GM19239 (cell line): ENCODE data around the gene PLK2.

Source experiments
- DNase-seq: peaks from one replicate; pipeline ENCODE4 v3.0.0; 2011; ENCODE audit warnings: low spot score; ENCODE audit not compliant: insufficient read length
- FAIRE-seq: peaks from 2 replicates; lab custom pipeline; 2011; peaks lifted over from hg19 to GRCh38; lab: Jason Lieb, UNC

PLK2 gene

DNA sequence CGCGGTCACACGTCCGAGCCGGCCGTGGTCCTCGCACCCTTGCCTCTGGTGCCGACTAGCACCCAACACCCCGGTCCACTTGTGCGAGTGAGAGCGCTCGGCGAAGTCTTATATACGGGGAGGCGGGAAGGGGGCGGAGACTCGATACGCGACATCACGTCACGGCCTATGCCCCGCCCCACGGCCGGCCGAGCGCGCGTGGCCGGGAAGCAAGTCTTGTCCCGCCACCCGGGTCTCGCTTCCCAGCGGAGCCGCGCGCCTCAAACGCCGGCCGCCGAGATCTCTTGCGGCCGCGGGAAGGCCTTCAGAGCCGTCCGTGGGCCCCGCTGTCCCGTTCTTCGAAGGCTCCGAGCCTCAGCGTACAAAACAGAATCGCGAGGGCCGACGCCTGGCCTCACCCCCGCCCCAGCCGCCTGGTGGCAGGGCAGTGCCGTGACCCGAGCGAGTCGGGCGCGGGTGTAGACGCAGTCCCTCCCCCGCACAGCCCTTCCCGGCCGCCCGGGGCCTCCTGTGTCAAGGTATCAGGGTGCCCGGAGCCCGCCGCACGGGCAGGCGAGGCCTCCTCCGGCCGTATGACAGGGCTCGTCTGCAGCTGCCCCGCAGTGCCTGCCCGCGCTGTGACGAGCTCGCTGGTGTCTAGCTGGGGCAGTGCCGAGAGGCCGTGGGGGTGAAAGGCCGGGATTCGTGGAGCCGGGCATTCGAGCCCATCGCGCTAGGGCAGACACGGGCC is at the start of gene PLK2:
Gene PLK2 (minus strand): TSS at position 85 of the 730 bp plus-strand sequence. CDS start 127 bp downstream, outside the sequence.
- FAIRE-seq, result peak; percentile 76
- DNase-seq, result peak; percentile 65

DNA sequence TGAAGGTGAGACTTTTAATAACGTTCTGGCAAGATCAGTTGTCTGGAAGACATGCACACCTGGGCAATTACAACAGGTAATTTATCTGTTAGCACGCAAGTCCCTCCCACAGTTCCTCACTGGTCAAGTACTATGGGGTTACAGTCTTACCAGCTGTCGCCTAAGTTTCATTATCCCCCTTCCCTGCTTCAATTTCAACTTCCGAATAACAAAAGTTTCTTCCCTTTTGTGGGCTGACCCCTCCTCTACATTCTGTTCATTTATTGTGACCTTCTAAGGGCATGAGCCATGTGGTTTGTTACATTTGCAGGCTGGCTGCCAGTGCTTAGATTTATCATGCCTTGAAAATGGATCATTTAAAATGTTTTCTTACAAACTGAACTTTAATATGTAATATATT is 47.8 kb upstream of the PLK2 start:
- DNase-seq (no peak), FAIRE-seq (no peak)

DNA sequence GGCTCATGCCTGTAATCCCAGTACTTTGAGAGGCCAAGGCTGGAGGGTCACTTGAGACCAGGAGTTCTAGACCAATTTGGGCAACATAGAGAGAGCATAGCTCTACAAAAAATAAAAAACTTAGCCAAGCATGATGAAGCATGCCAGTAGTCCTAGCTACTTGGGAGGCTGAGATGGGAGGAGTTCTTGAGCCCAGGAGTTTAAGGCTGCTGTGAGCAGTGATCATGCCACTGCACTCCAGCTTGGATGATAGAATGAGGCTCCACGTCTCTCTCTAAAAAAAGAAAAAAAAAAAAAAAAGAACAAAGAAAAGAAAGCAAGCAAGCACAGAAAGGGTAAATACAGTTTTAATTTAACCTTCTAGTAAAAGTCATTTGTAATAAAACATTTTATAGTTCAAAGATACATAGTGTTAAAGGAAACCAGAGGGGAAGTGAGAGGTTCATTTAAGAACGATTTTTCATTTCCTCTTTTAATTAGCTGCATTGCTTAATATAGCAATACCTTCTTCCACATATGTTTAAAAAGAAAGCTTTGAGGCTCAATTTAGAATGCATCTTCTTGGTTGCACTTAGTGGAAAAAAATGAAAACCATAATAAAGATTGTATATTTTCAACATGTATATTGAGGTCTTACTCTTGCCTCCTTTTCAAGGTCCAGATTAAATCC is 46.2 kb upstream of the PLK2 start:
- FAIRE-seq, result peak; percentile 18
- no peak for DNase-seq

DNA sequence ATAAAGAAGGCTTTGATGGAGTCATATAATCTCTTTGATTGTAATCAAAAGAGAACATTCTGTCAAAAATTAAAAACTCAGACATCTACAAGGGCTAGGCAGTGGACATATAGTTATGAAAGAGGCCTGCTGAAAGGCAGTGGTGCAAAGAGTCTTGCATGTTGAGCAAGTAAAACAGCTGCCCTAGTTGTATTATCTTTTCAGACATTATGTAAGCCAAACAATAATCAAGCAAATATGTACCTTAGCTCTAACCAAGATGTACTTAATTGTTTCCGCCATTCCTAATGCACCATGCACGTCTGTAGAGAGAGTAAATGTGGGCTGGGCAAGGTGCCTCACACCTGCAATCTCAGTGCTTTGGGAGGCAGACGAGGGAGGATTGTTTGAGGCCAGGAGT is 45.6 kb upstream of the PLK2 start:
- DNase-seq (no peak), FAIRE-seq (no peak)

DNA sequence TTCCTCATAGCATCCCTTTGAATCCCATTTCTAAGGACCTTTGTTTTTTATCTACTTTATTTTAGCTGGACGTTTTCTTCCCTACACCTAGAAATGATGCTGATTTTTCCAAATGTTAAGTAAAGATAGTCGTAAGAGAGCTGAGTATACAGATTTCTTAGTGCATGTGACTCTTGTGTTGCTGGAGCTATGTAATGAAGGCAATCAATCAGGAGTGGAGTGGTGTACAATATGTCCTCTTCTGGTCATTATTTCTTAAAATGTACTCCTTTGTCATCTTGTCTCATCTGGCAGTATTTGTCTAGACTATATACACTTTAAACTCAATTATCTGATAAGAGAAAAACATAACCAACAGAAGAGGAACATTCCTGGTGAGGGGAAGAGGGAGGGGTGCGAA is 44.9 kb upstream of the PLK2 start:
- no peak for FAIRE-seq
- DNase-seq, result no peak

DNA sequence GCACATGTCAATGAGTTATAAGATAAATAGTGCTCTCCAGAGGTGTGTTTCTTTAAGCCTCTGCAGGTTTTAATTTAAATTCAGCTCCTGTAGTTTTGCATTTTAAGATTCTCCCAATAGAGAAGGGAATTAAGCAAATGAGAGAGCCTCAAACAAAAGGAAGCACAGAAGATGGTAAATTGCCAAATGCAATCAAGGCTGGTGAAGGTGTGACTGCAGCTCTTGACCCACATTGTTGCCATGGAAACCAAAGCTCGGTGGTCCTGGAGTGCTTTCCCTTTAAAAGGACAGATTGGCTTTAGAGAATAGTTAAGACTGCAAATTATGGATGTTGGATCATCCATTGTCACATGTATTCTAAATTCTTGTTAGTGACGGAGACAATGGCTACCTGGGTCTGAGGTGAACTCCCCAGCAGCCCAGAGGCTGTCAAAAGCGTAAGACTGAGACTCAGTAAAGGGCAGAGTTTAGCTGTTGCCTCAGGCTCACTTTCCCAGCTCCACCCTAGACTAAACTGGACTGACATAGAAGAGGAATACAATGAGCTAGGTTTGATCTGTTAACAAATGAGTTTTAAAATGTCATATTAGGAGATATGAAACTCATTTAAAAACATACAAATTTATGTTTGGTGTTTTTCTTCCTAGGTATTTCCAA is 43.6 kb upstream of the PLK2 start:
- FAIRE-seq, result no peak
- no peak for DNase-seq

DNA sequence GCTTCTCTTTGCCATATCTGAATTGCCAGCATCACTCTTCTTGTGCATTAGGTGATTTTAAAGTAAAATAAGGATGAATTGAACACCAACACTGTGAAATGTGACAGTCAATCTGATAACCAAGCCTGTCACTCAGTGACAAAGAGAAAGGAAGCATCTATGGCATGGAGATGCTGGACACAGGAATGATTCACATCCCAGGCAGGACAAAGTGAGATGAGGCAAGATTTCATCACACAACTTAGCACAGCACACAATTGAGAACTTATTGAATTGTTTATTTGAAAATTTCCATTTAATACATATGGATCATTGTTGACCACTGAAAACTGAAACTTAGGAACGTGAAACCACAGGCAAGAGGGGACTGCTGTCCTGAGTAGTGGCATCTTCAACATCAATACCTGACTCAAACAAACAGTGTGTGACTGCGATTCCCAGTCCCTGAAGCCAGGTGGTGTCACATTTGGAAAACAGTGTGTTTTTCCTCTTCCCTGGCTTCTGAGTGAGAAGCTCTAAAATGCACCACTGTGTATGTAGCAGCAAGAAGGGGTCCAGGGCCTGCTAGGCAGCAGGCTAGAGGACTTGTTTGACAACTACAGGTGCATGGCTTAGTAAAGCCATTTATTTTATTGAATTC is 42.0 kb upstream of the PLK2 start:
- DNase-seq (no peak), FAIRE-seq (no peak)

DNA sequence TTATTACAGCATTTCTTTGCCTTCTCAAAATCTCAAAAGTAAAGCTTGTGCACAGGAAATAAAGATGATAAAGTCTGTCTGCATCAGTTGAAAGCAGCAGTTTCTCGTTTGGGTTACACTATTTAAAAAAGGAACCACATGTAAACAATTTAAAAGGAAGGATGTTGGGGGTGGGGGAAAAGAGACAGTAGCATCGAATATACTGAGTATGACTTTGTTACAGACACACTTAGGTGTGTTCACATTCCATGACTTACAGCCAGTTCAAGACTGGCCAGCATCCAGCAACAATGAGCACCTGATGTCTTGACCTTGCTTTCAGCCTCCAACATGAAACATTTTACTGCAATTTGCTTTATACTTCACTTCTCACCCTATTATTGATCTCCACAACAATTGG is 40.1 kb upstream of the PLK2 start:
- FAIRE-seq (no peak), DNase-seq (no peak)

DNA sequence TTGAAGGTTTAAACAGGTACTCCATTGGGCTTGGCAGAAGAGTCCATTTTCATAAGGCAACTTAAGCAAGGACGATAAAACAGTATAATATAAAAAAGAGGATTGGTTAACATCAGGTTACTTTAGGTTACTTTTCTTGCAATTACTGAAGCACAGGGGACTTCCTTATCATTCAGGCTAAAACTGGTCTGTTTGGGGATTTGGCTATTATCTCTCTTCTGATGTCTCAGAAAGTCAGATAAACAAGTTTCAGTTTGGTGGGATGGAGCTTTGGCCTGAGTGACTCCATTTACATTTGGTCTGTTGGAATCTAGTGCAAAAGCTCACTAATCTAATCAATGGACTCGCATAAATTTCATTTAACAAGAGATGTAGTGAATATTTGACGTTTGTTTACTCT is 39.3 kb upstream of the PLK2 start:
- no peak for FAIRE-seq
- no peak for DNase-seq

DNA sequence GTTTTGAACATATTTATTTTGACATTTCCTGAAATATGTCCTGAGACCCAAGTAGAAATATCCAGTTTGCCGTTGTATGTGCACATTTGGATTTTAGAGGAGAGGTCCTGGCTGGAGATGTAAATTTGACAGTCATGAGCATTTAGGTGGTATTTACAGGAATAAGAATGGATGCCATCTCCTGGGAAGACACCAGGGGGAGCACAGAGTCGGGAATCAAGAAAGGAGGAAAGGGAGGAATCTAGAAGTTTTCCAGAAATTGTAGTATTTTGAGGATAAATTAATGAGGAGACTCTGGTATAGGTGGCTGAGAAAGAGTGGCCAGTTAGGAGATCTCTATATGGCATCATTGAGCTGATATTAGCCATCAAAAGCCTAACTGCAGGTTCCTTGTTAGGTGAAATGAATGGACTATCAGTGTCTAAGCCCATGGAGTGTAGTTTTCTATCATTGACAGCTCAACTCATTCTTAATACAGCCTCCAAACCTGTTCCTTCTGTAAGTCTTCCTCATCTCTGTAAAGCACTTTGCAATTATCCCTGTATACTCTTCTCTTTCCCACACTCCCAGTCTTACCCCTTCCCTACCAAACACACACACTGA is 38.6 kb upstream of the PLK2 start:
- DNase-seq, result no peak
- peak; percentile 76 for FAIRE-seq

DNA sequence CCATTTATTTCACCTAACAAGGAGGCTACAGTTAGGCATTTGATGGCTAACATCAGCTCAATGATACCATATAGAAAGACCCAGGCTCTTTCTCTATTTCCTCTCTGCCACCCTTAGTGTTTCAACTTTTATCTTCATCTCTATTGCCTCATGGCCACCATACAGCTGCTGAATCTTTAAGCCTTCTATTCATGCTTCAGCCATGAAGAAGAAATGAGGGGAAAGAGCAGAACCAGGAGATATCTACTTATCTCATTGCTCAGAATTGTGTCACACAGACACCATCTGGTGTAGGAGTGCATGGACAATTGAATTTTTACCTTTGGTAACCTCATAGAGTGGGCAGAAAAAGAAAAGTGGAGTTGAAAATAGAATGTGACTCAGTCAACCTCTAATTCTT is 38.0 kb upstream of the PLK2 start:
- no peak for DNase-seq
- FAIRE-seq, result no peak

DNA sequence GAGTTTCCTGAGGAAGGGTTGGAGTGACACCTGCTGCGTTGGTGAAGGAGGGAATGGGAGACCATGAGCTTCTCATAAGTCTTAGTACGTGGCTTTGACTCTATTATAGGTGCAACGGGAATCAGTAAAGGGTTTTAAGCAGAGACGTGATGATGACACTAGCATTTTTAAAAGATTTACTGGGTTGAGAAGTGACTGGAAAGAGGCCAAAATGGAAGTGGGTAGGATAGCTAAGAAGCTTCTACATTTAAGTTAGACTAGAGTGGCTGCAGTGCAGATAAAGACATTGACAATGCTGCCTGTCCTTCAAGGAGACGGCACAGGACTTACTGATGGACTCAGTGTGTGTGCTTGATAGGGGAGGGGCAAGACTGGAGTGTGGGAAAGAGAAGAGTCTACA is 37.5 kb upstream of the PLK2 start:
- DNase-seq (no peak), FAIRE-seq (no peak)

DNA sequence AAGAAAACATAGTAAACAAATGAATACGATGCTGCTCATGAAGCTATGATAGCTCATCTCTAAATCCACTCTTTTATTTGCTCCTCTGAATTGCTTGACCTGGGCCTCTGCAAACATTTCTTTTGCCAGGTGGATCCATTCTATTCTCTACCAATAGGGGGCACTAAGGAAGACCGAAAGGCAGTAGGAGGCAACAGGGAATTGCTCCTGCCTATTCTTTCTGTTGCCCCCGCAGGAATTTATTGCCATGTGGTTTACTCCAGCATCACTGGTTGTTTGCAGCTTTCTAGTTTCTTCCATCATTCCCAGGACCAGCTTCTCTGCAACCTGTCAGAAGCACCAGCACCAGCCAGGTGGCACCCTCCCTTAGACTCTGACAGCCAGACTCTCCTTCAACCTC is 36.6 kb upstream of the PLK2 start:
- FAIRE-seq (no peak), DNase-seq (no peak)

DNA sequence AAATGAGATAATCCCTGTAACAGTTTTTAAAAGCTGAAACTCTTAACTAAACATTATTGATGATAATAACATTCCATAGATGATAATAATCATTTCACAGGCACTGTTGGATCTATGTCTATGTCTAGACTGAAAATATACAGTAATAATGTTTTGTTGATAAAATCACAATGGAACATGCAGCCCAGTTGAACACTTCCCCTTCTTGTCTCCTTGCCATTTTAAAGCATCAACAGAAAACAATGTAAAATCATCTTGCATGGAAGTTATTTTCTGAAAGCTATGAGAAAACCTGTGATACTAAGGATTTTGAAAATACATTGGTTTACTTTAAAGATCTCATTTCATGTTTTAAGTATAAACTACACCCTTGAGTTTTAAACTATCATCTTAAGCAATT is 33.3 kb upstream of the PLK2 start:
- no peak for DNase-seq
- FAIRE-seq, result peak; percentile 4

DNA sequence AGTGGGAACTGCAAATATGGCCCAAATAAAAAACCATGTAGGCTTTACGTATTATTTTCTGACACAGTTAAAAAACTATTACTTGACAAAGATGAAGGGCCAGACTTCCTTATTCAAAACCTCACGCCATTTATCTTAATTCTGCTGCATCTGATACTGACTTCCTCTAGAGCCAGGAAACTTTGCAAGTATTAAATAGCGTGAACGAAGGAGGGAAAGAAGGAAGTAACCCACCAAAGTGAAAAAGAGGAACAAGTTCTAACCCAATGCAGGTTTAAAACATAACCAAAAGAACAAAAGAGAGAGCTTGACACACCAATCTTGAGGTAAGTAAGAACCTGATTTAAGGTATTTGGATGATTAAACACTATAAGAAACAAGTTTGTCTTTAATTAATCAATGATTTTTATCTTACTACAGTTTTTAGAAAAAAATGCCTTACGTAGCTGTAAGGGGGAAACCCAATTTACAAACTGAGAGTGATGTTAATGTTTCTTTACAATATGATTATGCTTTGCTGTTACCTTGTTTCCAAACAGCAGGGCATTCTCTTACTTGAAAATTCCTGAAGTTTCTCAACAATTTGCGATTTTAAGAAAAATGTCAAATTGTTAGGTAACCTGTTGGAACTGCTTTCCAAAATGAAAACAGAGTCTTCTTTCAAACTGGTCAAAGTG is 31.5 kb upstream of the PLK2 start, which contains the start of gene GAPT:
Gene GAPT (plus strand): TSS at position 220 of the 677 bp plus-strand sequence. CDS start 3,102 bp downstream, outside the sequence.
- DNase-seq (peak; percentile 17), FAIRE-seq (peak; percentile 97)

DNA sequence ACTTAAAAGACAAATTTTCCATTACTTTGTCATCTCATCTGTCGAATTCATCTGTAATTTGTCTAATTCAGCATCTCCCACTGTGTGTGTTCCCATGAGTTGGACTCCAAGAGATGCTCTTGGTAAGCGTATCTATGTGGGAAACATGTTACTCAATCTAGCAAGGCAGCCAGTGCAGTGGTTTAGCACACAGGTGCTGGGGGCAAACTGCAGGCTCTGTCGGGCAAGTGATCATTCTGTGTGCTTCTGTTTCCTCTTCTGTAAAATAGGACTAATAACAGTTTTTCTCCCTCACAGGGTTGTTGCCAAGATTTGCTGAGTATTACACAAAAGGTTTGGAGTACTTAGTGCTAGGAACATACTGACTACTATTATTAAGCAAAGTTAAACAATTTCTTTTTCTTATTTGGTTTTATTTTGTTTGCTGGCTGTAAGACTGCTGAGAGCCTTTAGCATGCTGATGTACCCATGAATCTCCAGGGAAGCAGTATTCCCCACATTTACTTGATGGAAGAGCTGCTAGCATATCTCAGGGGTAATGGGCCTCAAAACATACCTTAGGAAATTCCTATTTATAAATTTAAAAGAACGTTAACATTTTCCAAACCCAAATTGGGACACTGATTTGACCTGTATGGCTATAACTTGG is 30.6 kb upstream of the PLK2 start:
- FAIRE-seq, result peak; percentile 54
- DNase-seq, result no peak

DNA sequence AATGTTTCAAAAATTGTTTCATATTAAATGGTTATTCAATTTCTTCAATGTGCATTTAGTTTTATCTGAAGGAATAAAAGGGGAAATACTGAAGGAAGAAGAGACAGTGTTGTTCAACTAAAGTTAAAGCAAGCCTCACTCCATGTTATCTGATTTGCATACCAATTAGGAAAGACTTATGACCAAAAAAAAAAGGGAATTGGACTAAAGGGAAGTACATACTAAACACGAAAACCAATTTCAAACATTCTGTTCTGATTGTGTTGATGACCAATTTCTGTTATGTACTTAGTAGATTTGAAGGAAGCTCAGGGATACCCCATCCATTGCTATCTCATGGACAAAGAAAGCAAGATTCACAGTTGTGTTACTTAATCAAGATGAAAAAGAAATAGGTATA is 26.4 kb upstream of the PLK2 start:
- FAIRE-seq (no peak), DNase-seq (no peak)

DNA sequence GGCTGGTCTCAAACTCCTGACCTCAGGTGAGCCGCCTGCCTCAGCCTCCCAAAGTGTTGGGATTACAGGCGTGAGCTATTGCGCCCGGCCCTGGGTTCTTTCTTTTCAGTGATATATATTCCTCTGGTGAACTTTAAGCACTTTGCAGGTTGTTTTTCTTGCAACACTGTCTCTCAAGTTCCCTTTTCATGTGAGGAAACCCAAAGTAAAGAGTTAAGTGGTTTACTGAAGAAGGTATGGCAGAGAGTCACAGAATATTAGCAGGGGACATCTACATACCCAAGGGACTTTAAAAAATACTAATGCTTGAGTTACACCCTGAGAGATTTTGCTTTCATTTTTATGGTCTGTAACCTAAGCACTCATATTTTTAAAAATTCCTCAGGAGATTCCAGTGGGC is 24.6 kb upstream of the PLK2 start:
- no peak for DNase-seq

DNA sequence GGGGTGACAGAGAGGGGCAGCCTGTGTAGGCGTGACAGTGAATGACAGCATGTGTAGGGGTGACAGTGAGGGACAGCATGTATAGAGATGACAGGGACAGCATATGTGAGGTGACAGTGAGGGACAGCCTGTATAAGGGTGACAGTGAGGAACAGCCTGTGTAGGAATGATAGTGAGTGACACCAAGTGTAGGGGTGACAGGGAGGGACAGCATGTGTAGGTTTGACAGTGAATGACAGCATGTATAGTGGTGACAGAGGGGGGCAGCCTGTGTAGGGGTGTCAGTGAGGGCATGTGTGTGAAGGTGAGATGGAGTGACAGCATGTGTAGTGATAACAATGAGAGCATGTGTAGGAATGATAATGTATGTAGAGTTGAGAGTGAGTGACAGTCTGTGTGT is 22.6 kb upstream of the PLK2 start:
- FAIRE-seq, result no peak
- no peak for DNase-seq

More for the DNA sequence above, 24.6 kb upstream of the PLK2 start:
- FAIRE-seq, result no peak
